AG04449 (cell line): ENCODE measurements around the gene PRODH2.

ENCODE experiments used
- CTCF ChIA-PET: fragments of 350-600 bp; formaldehyde crosslinking; extraction: SDS; loops from one replicate; lab custom pipeline; 2021; ENCODE audit warnings: antibody characterized with exemption; lab: Yijun Ruan, JAX
- POLR2A ChIA-PET: fragments of 400-600, 350-600 bp; formaldehyde crosslinking; extraction: SDS; loops from one replicate; lab custom pipeline; 2020; ENCODE audit warnings: antibody characterized with exemption, inconsistent platforms; lab: Yijun Ruan, JAX
- DNase-seq: peaks from one replicate; pipeline ENCODE4 v3.0.0-alpha.2; 2010; ENCODE audit warnings: low read depth, low spot score
- H3K4me3 ChIP-seq: 2 replicates; pipeline ENCODE4 v1.5.1; 2011; ENCODE audit warnings: low read depth, mild to moderate bottlenecking, control low read depth, low read length
- TF ChIP-seq, protein P1 (sequence below): IDR thresholded peaks from one replicate; pipeline ENCODE4 v1.5.1; 2011; ENCODE audit warnings: mild to moderate bottlenecking, moderate library complexity, low read length, control low read depth, inconsistent platforms; ENCODE audit not compliant: insufficient read depth; ENCODE audit errors: missing control alignments

PRODH2 gene, protein sequence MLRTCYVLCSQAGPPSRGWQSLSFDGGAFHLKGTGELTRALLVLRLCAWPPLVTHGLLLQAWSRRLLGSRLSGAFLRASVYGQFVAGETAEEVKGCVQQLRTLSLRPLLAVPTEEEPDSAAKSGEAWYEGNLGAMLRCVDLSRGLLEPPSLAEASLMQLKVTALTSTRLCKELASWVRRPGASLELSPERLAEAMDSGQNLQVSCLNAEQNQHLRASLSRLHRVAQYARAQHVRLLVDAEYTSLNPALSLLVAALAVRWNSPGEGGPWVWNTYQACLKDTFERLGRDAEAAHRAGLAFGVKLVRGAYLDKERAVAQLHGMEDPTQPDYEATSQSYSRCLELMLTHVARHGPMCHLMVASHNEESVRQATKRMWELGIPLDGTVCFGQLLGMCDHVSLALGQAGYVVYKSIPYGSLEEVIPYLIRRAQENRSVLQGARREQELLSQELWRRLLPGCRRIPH

DNA sequence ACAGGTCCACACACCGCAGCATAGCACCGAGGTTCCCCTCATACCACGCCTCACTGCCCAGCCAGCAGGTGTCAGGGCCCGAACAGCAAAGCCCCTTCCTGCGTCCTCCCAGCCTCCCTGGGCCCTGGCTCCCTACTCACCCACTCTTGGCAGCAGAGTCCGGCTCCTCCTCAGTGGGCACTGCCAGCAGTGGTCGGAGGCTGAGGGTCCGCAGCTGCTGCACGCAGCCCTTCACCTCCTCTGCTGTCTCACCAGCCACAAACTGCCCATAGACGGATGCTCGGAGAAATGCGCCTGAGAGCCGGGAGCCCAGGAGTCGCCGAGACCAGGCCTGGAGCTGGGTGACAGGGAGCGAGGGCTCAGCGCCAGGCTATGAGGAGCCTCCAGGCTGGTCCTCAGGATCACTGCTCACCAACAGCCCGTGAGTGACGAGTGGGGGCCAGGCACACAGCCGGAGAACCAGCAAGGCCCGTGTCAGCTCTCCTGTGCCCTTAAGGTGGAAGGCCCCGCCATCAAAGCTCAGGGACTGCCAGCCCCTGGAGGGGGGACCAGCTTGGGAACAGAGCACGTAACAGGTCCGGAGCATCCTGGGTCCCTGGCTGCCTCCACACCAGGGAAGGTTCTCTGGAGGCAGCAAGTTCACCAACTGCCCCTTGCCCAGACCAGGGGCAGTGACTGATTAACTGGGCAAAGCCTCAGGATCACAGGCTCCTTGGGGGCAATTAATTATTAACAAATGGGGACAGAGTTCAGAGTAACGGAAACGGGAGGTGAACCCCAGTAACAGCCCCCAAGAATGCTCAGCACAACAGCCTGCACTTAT is at the start of gene PRODH2:
PRODH2 (minus strand) TSS at position 626 of the 823 bp plus-strand sequence; CDS start at position 586, 40 bp downstream.
- TF ChIP-seq, protein P1, sequence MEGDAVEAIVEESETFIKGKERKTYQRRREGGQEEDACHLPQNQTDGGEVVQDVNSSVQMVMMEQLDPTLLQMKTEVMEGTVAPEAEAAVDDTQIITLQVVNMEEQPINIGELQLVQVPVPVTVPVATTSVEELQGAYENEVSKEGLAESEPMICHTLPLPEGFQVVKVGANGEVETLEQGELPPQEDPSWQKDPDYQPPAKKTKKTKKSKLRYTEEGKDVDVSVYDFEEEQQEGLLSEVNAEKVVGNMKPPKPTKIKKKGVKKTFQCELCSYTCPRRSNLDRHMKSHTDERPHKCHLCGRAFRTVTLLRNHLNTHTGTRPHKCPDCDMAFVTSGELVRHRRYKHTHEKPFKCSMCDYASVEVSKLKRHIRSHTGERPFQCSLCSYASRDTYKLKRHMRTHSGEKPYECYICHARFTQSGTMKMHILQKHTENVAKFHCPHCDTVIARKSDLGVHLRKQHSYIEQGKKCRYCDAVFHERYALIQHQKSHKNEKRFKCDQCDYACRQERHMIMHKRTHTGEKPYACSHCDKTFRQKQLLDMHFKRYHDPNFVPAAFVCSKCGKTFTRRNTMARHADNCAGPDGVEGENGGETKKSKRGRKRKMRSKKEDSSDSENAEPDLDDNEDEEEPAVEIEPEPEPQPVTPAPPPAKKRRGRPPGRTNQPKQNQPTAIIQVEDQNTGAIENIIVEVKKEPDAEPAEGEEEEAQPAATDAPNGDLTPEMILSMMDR: no peak
- POLR2A ChIA-PET: no interaction called here
- CTCF ChIA-PET: no interaction called here

DNA sequence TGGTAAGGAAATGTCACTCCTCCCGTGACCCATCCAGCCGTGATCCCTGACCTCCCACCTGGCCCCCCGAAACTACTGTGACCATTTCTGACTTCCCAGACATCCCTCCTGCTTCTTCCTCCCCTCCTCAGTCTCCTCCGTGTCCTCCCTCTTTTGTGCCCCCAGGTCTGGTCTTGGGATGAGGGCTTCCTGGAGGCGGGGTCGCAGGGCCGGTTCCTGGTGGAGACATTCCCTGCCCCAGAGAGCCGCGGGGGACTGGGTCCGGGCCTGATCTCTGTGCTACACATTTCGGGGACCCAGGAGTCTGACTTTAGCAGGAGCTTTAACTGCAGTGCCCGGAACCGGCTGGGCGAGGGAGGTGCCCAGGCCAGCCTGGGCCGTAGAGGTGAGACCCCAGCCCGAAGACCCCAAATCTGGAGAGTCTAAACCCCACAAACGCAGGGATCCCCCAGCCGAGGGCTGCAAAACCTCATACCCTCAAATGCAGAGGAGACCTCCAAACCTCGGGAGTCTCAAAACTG is 49.1 kb upstream of the PRODH2 start:
- TF ChIP-seq, protein P1: no peak
- no peak for DNase-seq
- POLR2A ChIA-PET: no interaction called here
- no peak overlapping the region for H3K4me3 ChIP-seq
- CTCF ChIA-PET: no interaction called here

More for the DNA sequence above, at the start of gene PRODH2:
- H3K4me3 ChIP-seq: no peak within 1 kb of the TSS
- no peak for DNase-seq

DNA sequence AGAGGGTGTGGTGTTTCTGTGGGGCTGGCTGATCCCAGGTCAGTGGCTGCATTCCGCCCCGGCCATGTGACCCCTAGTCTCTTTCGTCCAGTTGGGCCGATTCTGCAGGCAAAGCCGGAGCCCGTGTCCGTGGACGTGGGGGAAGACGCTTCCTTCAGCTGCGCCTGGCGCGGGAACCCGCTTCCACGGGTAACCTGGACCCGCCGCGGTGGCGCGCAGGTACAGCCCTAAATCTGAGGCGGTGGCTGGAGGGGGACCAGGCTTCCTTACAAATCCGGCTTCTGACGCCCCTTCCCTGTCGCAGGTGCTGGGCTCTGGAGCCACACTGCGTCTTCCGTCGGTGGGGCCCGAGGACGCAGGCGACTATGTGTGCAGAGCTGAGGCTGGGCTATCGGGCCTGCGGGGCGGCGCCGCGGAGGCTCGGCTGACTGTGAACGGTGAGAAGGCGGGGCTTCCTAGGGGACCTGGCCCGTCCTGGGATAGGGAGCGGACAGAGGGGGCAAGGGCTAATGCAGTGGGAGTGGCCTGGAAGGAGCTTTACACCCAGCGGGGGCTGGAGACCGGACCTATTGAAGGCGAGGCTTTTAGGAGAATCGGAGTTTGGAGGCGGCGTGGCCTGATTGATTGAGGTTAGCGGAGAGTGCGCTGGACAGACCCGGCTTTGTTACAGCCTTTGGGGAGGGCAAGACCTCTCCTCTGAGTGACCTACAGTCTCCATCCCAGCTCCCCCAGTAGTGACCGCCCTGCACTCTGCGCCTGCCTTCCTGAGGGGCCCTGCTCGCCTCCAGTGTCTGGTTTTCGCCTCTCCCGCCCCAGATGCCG is 48.4 kb upstream of the PRODH2 start:
- ChIA-PET POLR2A (no interaction called here), CTCF (interaction anchor here (0.5 kb wide), 1 partner anchor 70 kb away, joined by 3 read pairs; no protein-coding TSS in a partner anchor)
- no peak overlapping the region for H3K4me3 ChIP-seq
- no peak for DNase-seq
- TF ChIP-seq, protein P1: no peak

DNA sequence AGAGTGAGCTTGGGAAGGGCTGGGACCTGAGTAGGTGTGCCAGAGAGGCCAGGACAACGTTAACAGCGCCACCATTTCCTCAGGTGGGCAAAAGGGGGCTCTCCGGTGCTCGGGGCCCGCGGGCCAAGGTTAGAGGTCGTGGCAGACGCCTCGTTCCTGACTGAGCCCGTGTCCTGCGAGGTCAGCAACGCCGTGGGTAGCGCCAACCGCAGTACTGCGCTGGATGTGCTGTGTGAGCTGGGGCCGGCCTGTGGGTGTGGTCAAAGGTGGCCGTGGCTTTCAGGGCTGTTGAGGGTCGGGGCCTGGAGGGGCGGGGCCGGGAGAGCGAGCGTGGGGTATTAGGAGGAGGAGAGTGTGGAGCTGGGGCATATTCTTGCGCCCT is 47.8 kb upstream of the PRODH2 start:
- POLR2A ChIA-PET: no interaction called here
- CTCF ChIA-PET: interaction anchor here (0.5 kb wide), 1 partner anchor 71 kb away, joined by 3 read pairs; no protein-coding TSS in a partner anchor
- no peak for DNase-seq
- no peak overlapping the region for H3K4me3 ChIP-seq
- TF ChIP-seq, protein P1: no peak

DNA sequence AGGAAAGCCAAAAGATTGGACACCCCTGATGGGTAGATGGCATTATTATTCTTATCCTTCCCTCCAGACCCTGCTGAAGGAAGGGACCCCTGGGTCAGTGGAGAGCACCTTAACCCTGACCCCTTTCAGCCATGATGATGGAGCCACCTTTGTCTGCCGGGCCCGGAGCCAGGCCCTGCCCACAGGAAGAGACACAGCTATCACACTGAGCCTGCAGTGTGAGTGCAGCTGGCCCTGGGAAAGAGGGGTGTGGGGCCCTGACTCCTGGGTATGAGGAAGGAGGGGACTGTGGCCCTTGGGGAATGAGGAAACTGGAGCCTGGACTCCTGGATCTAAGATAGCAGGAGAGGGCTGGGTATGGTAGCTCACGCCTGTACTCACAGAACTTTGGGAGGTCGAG is 46.8 kb upstream of the PRODH2 start:
- ChIA-PET CTCF (no interaction called here), POLR2A (no interaction called here)
- TF ChIP-seq, protein P1: no peak
- H3K4me3 ChIP-seq: no peak overlapping the region
- no peak for DNase-seq
